Cardiac fibroblast (primary cell): ENCODE data around the gene ADARB1.

ENCODE experiments used
- DNase-seq, 2 donors: peaks; one replicate each; pipeline versions ENCODE4 v3.0.0 to v3.0.0-alpha.2; 2010; ENCODE audit warnings: low read depth in 2 of 2
- H3K4me3 ChIP-seq, 2 donors: replicated peaks in 1 of 2; 1 replicate in 1 of 2; 2 replicates in 1 of 2; pipeline ENCODE4 v1.5.1; 2011; ENCODE audit warnings: low read depth in 2 of 2, low read length in 2 of 2, mild to moderate bottlenecking in 2 of 2, moderate library complexity in 1 of 2
- TF ChIP-seq, protein P1 (sequence below): IDR thresholded peaks from one replicate; pipeline ENCODE4 v1.5.1; 2011; ENCODE audit warnings: low read depth, mild to moderate bottlenecking, low read length, inconsistent platforms

The ADARB1 gene

DNA sequence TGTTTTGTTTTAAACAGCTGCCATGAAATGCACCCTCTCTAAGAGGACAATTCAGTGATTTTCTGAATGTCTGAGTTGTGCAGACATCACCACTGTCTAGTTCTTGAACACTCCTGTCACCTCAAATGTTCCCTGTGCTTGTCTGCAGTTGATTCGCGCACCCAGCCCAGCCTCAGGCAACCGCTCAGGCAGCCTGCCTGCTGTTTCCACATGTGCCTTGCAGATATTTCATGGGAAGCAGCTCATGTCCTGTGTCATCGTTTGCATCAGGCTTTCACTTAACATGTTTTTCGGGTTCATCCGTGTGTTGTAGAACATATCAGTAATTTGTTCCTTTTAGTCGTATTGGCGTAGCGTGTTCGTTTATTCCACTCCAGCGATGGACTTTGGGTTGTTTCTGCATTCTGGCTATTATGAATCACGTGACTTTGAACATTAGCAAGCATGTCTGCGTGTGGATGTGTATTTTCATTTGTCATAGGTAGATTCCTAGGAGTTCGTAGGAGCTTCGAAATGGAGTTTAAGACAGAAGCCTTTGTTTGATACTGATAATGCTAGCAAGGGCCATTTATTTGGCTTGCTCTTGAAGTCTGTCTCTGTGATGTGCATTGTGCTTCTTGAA, 12.1 kb downstream of the ADARB1 start:
- no peak for DNase-seq
- H3K4me3 ChIP-seq: no peak overlapping the region
- TF ChIP-seq, protein P1, sequence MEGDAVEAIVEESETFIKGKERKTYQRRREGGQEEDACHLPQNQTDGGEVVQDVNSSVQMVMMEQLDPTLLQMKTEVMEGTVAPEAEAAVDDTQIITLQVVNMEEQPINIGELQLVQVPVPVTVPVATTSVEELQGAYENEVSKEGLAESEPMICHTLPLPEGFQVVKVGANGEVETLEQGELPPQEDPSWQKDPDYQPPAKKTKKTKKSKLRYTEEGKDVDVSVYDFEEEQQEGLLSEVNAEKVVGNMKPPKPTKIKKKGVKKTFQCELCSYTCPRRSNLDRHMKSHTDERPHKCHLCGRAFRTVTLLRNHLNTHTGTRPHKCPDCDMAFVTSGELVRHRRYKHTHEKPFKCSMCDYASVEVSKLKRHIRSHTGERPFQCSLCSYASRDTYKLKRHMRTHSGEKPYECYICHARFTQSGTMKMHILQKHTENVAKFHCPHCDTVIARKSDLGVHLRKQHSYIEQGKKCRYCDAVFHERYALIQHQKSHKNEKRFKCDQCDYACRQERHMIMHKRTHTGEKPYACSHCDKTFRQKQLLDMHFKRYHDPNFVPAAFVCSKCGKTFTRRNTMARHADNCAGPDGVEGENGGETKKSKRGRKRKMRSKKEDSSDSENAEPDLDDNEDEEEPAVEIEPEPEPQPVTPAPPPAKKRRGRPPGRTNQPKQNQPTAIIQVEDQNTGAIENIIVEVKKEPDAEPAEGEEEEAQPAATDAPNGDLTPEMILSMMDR: no peak

DNA sequence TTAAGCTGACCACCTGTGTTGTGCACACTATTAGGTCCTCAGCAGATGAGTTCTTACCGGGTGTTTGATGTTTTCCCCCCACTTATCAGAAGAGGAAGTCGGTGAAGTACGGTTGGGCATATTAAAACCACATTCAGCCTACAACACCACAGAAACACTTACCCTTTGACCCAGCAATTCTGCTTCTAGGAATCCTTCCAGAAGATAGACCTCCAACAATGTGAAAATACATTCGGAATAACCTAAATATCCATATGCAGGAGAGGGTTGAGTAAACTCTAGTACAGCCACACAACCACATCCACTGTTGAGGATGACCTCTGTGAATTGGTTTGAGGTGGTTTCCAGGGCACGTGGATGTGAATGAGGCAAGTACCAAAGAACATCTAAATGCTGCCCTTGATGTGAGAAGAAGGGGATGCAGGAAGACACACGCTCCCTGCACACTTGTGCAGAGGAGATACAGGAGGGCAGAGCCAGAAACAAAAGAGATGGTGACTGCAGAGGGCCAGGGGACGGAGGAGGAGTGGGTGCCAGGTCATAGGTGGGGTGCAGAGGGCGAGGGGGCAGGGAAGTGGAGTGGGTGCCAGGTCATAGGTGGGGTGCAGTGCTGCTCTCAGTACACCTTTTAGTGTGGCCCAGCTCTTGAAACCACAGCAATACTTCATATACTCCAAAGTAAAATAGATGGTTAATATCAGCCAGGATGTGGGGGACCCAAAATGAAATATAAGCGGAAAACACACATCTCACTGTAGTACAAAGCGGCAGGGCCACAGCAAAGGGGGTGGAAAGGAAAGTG, 12.8 kb downstream of the ADARB1 start:
- H3K4me3 ChIP-seq: no peak overlapping the region
- TF ChIP-seq, protein P1: no peak
- peak in 1 of 2 donors; percentile 15 for DNase-seq

DNA sequence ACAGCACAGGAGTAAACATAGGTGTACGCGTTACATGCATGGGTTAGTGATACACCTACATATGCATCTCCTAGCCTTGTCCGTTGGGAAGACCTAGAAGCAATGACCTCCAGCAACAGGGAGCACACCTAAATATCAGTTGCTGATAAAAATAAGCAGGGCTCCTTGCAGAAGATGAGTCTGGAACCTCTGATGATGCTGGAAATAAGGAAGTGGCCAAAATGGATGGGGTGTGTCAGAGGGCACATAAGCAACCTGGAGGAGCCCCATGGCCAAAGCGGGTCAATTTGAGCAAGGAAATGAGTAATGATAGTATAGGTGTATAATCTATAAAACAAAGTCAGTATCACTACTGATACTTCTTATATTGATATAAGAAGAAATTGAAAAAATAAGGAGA, 13.7 kb downstream of the ADARB1 start:
- no peak overlapping the region for H3K4me3 ChIP-seq
- TF ChIP-seq, protein P1: no peak
- no peak for DNase-seq

DNA sequence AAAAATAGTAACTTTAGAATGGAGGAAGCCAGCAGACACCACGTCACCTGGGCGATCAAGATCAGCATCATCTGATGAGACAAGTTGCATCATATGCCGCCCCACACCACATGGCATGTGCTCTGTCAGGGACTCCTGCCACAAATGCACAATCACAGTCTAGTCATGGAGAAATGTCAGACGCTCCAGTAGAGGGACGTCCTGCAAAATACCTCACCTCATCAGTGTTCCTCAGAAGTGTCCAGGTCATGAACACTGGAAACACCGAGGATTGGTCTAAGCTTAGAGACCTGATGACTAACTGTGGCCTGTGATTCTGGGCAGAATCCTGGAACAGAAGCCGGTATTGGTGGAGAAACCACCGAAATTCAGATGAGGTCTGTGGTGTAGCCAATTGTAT, 14.3 kb downstream of the ADARB1 start:
- H3K4me3 ChIP-seq: no peak overlapping the region
- TF ChIP-seq, protein P1: no peak
- DNase-seq: no peak

DNA sequence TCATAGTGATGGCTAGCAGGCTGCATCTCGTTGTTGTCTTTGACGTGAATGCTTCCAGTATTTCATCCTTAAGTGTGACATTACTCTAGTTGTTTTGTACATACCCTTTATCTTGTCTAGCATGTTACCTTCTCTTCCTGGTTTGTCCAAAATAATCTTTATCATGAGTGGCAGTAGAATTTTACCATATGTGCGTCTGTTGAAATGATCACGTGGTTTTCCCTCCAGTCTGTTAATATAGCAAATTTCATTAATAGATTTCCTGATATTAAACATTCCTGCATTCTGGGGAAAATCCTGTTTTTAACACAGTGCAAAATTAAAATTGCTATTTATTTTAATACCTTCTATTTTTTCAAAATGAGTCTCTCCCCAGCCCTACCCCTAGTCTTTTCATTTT, 15.6 kb downstream of the ADARB1 start:
- H3K4me3 ChIP-seq: no peak overlapping the region
- no peak for DNase-seq
- TF ChIP-seq, protein P1: no peak

DNA sequence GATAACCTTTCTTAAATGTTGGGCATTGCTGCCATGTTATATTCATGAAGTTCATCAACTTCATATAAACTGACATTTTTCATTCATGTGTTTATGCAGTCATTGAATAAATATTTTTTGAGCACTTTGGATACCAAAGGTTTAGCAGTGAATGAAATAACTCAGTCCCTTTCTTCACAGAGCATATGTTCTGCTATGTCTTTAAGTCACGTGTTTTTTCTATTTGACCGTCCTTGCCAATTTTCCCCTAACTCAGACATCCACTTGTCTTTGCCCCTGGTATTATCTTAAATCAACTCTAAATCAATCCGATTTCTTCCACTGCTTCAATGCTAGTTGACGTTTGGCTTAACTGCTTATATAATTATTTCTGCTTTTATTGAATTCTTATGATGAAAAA, 16.6 kb downstream of the ADARB1 start:
- TF ChIP-seq, protein P1: no peak
- H3K4me3 ChIP-seq: no peak overlapping the region
- no peak for DNase-seq
